Measurements from ENCODE around the gene ZFP57.

The ZFP57 gene

GRCh38 chr6:29631209-29631810 lies 49.6 kb downstream of the ZFP57 start:
- no peak for DNase-seq (ENCODE audit: low spot score)
- no peak for TF ChIP-seq CTCF (IDR thresholded peaks at IDR 0.05; ENCODE audit: extremely low read depth, insufficient read depth, missing control alignments)
- in situ Hi-C loops (cut with MboI; ENCODE audit: low pct_unique_long_range_greater_than_20kb, low sequenced_read_pairs, unreplicated experiment) = no loop called here

- in situ Hi-C loops (cut with MboI; ENCODE audit: low pct_unique_long_range_greater_than_20kb, low sequenced_read_pairs, unreplicated experiment) = no loop called here
- TF ChIP-seq CTCF (IDR thresholded peaks at IDR 0.05; ENCODE audit: extremely low read depth, insufficient read depth, missing control alignments) = no peak
- no peak for DNase-seq (ENCODE audit: low spot score)
Observed at GRCh38 chr6:29630315-29630714, 50.6 kb downstream of the ZFP57 start.

GRCh38 chr6:29629571-29629970 lies 51.4 kb downstream of the ZFP57 start:
- in situ Hi-C loops (cut with MboI; ENCODE audit: low pct_unique_long_range_greater_than_20kb, low sequenced_read_pairs, unreplicated experiment) = no loop called here
- no peak for DNase-seq (ENCODE audit: low spot score)
- no peak for TF ChIP-seq CTCF (IDR thresholded peaks at IDR 0.05; ENCODE audit: extremely low read depth, insufficient read depth, missing control alignments)

GRCh38 chr6:29628419-29629281 lies 52.3 kb downstream of the ZFP57 start:
- in situ Hi-C loops (cut with MboI; ENCODE audit: low pct_unique_long_range_greater_than_20kb, low sequenced_read_pairs, unreplicated experiment) = no loop called here
- TF ChIP-seq CTCF (IDR thresholded peaks at IDR 0.05; ENCODE audit: extremely low read depth, insufficient read depth, missing control alignments) = peak; percentile 76
- peak; percentile 85 for DNase-seq (ENCODE audit: low spot score)

GRCh38 chr6:29627755-29628418 lies 53.1 kb downstream of the ZFP57 start:
- DNase-seq (ENCODE audit: low spot score) = peak; percentile 74
- no peak for TF ChIP-seq CTCF (IDR thresholded peaks at IDR 0.05; ENCODE audit: extremely low read depth, insufficient read depth, missing control alignments)
- in situ Hi-C loops (cut with MboI; ENCODE audit: low pct_unique_long_range_greater_than_20kb, low sequenced_read_pairs, unreplicated experiment) = no loop called here

- no peak for TF ChIP-seq CTCF (IDR thresholded peaks at IDR 0.05; ENCODE audit: extremely low read depth, insufficient read depth, missing control alignments)
- in situ Hi-C loops (cut with MboI; ENCODE audit: low pct_unique_long_range_greater_than_20kb, low sequenced_read_pairs, unreplicated experiment) = no loop called here
- DNase-seq (ENCODE audit: low spot score) = no peak
Observed at GRCh38 chr6:29626948-29627754, 53.8 kb downstream of the ZFP57 start.
